HG02571 (cell line): ENCODE results near the gene AMDHD2.

Experiments
- ATAC-seq: cut with Tn5 transposase; IDR thresholded peaks from one replicate; pipeline ENCODE4 v1.9.1; 2021; ENCODE audit warnings: mild to moderate bottlenecking, moderate library complexity; ENCODE audit not compliant: unreplicated experiment

The AMDHD2 gene

GRCh38 chr16:2498531-2499253, 21.5 kb upstream of the AMDHD2 start:
- no peak for ATAC-seq

- no peak for ATAC-seq
These were observed 20.7 kb upstream of the AMDHD2 start for GRCh38 chr16:2499454-2499853.

GRCh38 chr16:2499890-2500429, 20.2 kb upstream of the AMDHD2 start:
- ATAC-seq, result no peak

GRCh38 chr16:2500430-2500917, 19.7 kb upstream of the AMDHD2 start:
- no peak for ATAC-seq

- ATAC-seq, result no peak
These were observed 19.0 kb upstream of the AMDHD2 start for GRCh38 chr16:2500918-2501750.

GRCh38 chr16:2501946-2502895, 17.9 kb upstream of the AMDHD2 start:
- ATAC-seq, result no peak

GRCh38 chr16:2505695-2506094, 14.5 kb upstream of the AMDHD2 start:
- ATAC-seq, result no peak

- no peak for ATAC-seq
These were observed 13.0 kb upstream of the AMDHD2 start for GRCh38 chr16:2507052-2507659.

GRCh38 chr16:2507665-2508064, 12.5 kb upstream of the AMDHD2 start:
- no peak for ATAC-seq

- no peak for ATAC-seq
These were observed 11.3 kb upstream of the AMDHD2 start for GRCh38 chr16:2508722-2509400.

- no peak for ATAC-seq
These were observed 8.9 kb upstream of the AMDHD2 start for GRCh38 chr16:2511128-2511800.

- ATAC-seq, result no peak
These were observed 8.0 kb upstream of the AMDHD2 start for GRCh38 chr16:2511996-2512734.

- no peak for ATAC-seq
These were observed 7.3 kb upstream of the AMDHD2 start for GRCh38 chr16:2512735-2513404.

- ATAC-seq, result peak; percentile 56
These were observed 6.5 kb upstream of the AMDHD2 start, which contains the start of gene ATP6V0C for GRCh38 chr16:2513405-2514332. Gene ATP6V0C, plus strand, starts transcription at chr16:2513952. Its CDS starts 152 bp downstream, at chr16:2514104.

GRCh38 chr16:2514333-2515179, 5.6 kb upstream of the AMDHD2 start:
- ATAC-seq, result no peak
